ENCODE measurements around the gene CSTF2T.

GRCh38 chr10:51707392-51707791 lies 8.0 kb upstream of the CSTF2T start:
- TF ChIP-seq, protein P1, sequence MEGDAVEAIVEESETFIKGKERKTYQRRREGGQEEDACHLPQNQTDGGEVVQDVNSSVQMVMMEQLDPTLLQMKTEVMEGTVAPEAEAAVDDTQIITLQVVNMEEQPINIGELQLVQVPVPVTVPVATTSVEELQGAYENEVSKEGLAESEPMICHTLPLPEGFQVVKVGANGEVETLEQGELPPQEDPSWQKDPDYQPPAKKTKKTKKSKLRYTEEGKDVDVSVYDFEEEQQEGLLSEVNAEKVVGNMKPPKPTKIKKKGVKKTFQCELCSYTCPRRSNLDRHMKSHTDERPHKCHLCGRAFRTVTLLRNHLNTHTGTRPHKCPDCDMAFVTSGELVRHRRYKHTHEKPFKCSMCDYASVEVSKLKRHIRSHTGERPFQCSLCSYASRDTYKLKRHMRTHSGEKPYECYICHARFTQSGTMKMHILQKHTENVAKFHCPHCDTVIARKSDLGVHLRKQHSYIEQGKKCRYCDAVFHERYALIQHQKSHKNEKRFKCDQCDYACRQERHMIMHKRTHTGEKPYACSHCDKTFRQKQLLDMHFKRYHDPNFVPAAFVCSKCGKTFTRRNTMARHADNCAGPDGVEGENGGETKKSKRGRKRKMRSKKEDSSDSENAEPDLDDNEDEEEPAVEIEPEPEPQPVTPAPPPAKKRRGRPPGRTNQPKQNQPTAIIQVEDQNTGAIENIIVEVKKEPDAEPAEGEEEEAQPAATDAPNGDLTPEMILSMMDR (IDR thresholded peaks at IDR 0.05), result no peak
- TF ChIP-seq POLR2A (IDR thresholded peaks at IDR 0.05), result no peak
